GM21390 (cell line): ENCODE data around the gene SFTPB.

Source experiments
- ATAC-seq: cut with Tn5 transposase; IDR thresholded peaks from one replicate; pipeline ENCODE4 v1.9.1; 2021; ENCODE audit not compliant: unreplicated experiment

SFTPB gene

DNA sequence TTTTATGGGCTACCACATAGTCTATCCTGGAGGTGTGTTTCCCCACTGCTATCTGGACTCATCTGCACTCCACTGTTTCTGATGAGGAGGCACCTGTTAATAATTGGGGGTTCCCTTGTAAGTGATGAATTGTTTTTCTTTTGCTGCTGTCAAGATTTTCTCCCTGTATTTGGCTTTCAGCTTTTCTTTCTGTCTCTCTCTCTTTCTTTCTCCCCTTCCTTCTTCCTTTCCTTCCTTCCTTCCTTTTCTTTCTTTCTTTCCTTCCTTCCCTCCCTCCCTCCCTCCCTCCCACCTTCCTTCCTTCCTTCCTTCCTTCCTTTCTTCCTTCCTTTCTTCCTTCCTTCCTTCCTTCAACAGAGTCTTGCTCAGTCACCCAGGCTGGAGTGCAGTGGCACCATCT, 35.3 kb upstream of the SFTPB start:
- no peak for ATAC-seq

DNA sequence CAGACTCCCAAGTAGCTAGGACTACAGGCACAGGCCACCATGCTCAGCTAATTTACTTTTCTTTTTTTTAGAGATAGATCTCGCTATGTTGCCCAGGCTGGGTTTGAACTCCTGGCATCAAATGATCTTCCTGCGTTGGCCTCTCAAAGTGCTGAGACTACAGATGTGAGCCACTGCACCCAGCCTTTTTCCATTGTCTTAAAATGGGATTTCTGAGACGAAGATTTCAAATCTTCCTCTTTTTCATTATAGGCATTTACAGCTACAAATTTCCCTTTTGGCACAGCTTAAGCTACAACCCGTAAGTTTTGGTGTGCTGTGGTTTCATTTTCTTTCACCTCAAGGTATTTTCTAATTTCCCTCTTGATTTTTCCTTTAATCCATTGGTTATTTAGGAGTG, 34.8 kb upstream of the SFTPB start:
- ATAC-seq, result no peak

DNA sequence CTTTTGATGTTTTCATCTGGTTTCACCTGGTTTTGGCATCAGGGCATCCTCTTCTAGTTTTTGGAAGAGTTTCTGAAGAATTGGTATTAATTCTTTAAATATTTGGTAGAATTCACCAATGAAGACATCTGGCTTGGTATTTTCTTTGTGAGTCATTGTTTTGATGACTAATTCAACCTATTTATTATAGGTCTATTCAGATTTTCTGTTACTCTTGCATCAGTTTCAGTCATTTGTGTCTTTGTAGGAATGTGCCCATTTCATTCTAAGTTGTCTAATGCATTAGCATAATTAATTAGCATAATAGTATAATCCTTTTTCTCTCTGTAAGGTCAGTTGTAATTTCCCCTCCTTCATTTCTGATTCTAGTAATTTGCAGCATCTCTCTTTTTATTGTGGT, 34.2 kb upstream of the SFTPB start:
- no peak for ATAC-seq

GRCh38 chr2:85699325-85699724, 31.3 kb upstream of the SFTPB start:
- ATAC-seq, result no peak

DNA sequence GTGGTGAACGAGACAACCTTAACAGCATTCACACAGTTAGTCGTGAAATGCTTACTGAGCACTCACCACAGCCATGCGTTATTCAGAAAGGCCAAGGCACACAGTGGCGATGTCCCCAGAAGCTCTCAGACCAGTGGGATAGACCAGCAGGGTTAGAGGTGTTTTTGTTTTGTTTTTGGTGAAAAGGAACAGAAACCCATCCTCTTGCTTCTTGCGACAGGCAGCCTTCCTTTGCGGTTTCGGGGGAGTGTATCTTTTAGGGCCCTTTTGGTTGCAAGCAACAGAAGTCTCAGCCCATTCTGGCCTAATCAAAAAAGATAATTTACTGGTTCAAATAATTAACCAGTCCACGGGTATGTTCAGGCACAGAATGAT, 30.9 kb upstream of the SFTPB start:
- no peak for ATAC-seq

DNA sequence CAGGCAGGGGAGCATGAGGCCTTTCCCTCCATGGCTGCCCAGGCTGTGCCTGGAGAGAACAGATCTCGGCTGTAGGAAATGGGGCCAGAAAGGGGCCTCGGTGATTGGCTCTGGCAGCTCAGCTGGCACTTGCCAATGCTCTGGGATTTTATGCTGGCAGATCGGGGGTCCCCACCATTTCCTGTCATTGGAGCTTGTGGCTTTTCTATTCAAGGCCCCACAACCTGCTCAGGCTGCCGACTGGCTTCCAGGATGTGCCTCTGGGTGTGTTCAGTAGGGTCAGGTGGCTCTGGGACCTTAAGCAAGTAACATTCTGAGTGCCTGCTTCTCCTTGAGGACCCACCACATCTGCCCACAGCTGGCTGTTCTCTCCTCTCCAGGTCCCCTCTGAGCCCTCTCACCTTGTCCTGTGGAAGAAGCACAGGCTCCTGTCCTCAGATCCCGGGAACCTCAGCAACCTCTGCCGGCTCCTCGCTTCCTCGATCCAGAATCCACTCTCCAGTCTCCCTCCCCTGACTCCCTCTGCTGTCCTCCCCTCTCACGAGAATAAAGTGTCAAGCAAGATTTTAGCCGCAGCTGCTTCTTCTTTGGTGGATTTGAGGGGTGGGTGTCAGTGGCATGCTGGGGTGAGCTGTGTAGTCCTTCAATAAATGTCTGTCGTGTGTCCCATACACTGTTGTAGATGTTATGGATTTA, 30.3 kb upstream of the SFTPB start:
- ATAC-seq, result no peak

GRCh38 chr2:85697716-85698115, 29.7 kb upstream of the SFTPB start:
- ATAC-seq, result no peak

GRCh38 chr2:85697096-85697495, 29.1 kb upstream of the SFTPB start:
- ATAC-seq, result no peak

GRCh38 chr2:85695691-85696668, 28.0 kb upstream of the SFTPB start:
- no peak for ATAC-seq

DNA sequence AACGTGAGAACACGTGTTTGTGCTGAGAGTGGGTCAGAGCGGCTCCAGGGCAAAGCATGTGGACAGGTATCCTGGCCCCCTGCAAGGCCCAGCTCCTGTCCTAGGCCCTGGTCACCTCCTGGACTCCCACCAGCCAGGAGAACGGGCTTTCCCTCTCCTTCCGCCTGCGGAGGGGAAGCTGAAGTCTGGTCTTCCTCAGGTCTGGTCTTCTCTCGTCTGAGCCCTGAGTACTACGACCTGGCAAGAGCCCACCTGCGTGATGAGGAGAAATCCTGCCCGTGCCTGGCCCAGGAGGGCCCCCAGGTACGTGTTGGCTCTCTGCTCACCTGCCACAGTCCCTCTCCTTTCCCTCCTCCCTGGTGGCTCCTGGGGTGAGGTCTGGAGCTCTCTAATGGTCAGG, 27.1 kb upstream of the SFTPB start:
- no peak for ATAC-seq

GRCh38 chr2:85694052-85695025, 26.3 kb upstream of the SFTPB start, which contains the start of gene GNLY:
GNLY (plus strand) TSS chr2:85694358; CDS start chr2:85694419, 61 bp downstream.
- no peak for ATAC-seq

DNA sequence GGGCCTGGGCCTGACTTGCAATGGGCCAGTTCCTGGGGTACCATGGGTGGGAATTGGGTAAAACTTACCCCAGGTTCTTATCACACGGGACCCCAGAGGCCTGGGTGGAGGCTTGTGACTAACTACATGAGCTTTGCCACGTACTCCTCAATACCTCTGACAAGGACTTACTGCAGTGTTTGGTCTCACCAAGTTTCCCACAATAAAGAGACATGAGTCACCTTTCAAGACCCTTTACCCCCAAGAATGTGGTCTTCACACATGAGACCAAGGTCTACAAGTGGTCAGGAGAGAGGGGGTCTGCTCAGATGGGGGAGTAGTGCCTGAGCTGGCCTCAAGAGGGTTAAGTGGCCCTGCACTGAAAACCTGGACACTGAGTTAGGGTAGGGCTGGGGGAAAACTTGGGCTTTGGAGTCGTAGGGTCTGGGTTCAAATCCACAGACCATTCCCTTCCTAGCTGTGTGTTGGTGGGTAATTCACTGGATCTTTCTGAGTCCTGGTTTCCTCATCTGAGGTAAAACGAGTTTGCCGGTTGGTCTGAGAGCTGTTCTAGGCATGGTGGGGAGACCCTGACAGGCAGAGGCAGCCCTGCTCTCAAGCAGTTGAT, 24.1 kb upstream of the SFTPB start:
- no peak for ATAC-seq

DNA sequence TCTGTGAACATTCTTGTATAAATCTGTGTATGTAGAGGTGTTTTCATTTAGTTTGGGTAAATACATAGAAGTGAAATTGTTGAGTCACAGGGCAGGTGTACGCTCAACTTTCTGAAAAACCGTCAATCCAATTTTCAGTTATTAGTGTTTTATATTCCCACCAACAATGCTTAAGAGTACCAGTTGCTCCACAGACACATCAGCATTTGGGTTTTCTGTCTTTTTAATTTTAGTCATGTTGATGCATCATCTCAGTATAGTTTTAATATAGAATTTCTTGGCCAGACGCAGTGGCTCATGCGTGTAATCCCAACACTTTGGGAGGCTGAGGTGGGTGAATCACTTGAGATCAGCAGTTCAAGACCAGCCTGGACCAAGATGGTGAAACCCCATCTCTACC, 22.9 kb upstream of the SFTPB start:
- no peak for ATAC-seq

GRCh38 chr2:85684806-85685205, 16.8 kb upstream of the SFTPB start:
- no peak for ATAC-seq

DNA sequence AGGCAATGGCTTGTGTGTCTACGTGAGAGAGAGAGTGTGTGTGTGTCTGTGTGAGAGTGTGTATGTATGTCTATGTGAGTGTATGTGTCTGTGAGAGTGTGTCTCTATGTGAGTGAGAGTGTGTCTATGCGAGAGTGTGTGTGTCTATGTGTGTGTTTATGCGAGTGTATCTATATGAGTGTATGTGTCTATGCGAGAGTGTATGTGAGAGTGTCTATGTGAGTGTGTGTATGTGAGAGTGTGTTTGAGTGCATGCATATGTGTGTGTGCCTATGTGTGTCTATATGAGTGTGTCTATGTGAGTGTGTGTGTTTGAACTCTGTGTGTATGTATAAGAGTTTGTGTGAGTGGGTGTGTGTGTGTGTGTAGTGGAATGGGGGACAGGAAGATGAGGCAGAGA, 16.4 kb upstream of the SFTPB start:
- no peak for ATAC-seq

DNA sequence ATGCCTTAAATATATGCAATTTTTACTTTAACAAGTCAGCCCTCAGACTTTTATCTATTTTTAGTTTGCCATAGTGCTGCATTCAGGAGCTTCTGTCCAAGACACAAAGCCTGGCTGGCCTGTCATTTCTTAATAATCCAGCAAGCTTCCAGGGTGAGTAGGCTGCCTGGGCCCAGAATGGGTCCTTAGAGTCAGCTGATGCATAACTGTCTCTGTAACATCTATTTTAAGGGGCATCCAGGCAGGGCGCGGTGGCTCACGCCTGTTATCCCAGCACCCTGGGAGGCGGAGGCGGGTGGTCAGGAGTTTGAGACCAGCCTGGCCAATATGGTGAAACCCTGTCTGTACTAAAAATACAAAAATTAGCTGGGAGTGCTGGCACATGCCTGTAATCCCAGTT, 14.4 kb upstream of the SFTPB start:
- no peak for ATAC-seq

DNA sequence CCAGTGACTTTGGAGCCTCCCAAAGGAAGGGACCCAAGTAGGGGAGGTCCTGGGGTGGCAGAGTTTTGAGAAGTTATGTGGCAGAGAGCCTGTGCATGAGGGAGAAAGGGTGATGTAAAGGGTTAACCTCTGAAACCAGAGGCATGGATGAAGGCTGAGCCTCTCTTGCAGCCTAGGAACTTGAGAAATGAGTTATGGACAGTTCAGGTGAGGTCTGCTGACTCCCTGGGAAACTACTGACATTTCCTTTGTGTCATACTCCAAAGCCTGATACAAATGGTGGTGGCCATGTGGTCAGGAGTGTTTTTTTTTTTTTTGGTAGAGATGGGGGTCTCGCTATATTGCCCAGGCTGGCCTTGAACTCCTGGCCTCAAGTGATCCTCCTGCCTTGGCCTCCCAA, 13.8 kb upstream of the SFTPB start:
- no peak for ATAC-seq

- ATAC-seq, result no peak
Measured at GRCh38 chr2:85681372-85681763, 13.4 kb upstream of the SFTPB start.

GRCh38 chr2:85680707-85681371, 12.8 kb upstream of the SFTPB start:
- no peak for ATAC-seq
